ENCODE measurements around the gene DCLK1.

DNA sequence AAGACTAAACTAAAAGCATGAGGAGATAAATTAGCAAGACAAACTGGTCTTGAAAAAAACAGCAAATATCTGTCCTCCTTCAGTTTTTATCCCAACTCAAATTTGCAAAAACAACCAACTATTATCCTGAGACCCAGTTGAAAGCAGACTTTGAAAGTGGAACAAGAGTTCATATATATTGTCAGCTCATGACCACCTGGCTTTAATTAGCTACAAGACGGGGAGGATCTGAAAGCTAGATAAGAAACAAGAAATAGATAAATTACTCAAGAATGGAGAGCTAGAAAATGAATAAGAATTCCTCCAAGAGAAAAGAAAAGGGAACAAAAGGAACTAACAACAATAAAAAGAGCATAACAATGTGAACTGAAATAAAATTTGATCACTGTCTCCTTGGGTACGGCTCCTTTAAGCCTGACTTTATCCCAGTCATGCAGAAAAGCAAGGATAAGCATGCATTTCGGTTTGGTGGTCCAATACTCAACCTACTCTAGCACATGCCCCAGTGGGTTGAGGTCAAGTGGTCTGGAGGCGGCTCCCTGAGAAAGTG is 246.9 kb downstream of the DCLK1 start:
- TF ChIP-seq, protein P1, sequence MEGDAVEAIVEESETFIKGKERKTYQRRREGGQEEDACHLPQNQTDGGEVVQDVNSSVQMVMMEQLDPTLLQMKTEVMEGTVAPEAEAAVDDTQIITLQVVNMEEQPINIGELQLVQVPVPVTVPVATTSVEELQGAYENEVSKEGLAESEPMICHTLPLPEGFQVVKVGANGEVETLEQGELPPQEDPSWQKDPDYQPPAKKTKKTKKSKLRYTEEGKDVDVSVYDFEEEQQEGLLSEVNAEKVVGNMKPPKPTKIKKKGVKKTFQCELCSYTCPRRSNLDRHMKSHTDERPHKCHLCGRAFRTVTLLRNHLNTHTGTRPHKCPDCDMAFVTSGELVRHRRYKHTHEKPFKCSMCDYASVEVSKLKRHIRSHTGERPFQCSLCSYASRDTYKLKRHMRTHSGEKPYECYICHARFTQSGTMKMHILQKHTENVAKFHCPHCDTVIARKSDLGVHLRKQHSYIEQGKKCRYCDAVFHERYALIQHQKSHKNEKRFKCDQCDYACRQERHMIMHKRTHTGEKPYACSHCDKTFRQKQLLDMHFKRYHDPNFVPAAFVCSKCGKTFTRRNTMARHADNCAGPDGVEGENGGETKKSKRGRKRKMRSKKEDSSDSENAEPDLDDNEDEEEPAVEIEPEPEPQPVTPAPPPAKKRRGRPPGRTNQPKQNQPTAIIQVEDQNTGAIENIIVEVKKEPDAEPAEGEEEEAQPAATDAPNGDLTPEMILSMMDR (IDR thresholded peaks at IDR 0.05 in 8 of 11, conservative IDR thresholded peaks at IDR 0.05 in 3 of 11) = no peak
- TF ChIP-seq POLR2AphosphoS5 (IDR thresholded peaks at IDR 0.05) (no peak), POLR2A (IDR thresholded peaks at IDR 0.05) (no peak)

Data from spleen (tissue), 7 donors.